Right ventricle myocardium inferior (tissue), 1 donor: ENCODE measurements around the gene SOCS3. TPM values are rescaled to one million over a fixed set of nuclear protein-coding genes. Genes with fewer than 3 reads are reported as not detected.

Experiments used
- ATAC-seq: fragments of 200-7000 bp; cut with Tn5 transposase; one replicate; pipeline ENCODE4 v1.9.1; 2020; ENCODE audit warnings: mild to moderate bottlenecking, moderate library complexity
- DNase-seq: peaks from one replicate; pipeline ENCODE4 v3.0.0; 2021; ENCODE audit errors: missing footprints
- intact Hi-C: fragments of 100-400 bp; cut with DNase I; formaldehyde crosslinking; loops from one replicate; pipeline ENCODE4 v1.11.0; 2022
- long read RNA-seq: library from polyadenylated mRNA; unstranded; transcript quantifications from one replicate; pipeline ENCODE4 v2.0.0, GENCODE V29; 2021
- total RNA-seq: library from RNA; stranded (reverse); fragmentation: NEBNext Ultra II Directional; extraction: Animal tissue kit (Norgen Biotek cat#: 25700); gene quantifications from one replicate; pipeline ENCODE4 v1.2.1, GENCODE V29; 2021
- donor health status: DM: no; HTN: yes; CAD: no; lungs with severe emphysema.

Gene SOCS3
- 12.2 TPM for total RNA-seq
- long read RNA-seq, transcript SOCS3-201 (2 exons, 2,734 nt), result major isoform, 46 of 54 reads
- long read RNA-seq, partial matches to known transcripts, result 0 of 54 reads
- long read RNA-seq, other reads (novel, unspliced or antisense), result 8 of 54 reads

DNA sequence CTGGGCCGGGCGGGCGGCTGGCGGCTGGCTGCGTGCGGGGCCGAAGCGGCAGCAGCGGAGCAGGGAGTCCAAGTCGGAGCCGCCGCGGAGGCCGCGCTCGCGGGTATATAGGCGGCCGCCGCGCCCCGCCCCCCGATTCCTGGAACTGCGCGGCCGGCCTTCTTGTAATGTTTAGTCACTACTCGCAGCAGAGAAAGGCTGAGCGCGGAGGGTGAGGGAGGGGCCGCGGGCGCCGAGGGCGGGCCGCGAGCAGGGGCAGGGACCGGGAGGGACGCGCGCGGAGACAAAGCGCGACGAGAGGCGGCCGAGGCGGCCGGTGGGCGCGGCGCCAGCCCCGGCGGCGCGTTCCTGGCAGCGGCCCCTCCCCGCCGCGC is at the start of gene SOCS3:
Gene SOCS3, minus strand, starts transcription at position 81 of the 374 bp plus-strand sequence. CDS start 982 bp downstream, outside the sequence.
- DNase-seq (peak; percentile 98), ATAC-seq (peak; percentile 90)
- intact Hi-C loops, result loop anchor here (1.0 to 2.0 kb wide), 4 partner anchors 17 to 68 kb away; no protein-coding TSS in a partner anchor

GRCh38 chr17:78409191-78409928 is 49.5 kb upstream of the SOCS3 start:
- no peak for DNase-seq
- intact Hi-C loops, result no loop called here
- ATAC-seq, result no peak

DNA sequence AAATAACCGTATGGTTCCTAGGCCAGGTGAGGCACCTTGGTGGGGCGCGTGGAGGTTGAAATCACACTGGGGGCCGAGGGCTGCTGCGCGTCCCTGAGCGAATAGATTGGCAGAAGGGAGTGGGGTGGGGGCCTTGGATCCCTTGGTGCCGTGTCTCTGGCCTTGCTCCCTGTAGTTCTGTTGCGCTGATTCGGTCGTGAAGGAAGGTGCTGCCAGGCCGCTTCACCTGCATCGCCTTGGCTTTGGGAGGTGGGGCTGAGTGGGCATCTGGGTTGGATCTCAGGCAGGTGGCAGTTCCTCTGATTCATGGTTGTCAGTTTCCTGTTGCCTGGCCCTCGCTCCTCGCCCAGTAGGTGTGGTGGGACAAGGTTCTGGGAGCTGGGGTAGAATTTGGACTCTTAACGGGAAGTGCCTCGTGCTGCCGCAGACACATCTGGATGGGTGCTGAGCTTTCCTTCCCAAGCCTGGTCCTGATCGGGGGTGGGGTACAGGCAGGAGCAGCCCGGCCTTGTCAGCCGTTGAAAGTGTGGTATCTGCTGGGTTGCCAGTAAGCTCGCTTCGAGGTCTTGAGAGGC is 48.7 kb upstream of the SOCS3 start:
- intact Hi-C loops, result no loop called here
- no peak for ATAC-seq
- peak; percentile 45 for DNase-seq

- DNase-seq, result peak; percentile 9
- ATAC-seq, result no peak
- intact Hi-C loops, result no loop called here
These were observed 47.6 kb upstream of the SOCS3 start for GRCh38 chr17:78407387-78408000.

DNA sequence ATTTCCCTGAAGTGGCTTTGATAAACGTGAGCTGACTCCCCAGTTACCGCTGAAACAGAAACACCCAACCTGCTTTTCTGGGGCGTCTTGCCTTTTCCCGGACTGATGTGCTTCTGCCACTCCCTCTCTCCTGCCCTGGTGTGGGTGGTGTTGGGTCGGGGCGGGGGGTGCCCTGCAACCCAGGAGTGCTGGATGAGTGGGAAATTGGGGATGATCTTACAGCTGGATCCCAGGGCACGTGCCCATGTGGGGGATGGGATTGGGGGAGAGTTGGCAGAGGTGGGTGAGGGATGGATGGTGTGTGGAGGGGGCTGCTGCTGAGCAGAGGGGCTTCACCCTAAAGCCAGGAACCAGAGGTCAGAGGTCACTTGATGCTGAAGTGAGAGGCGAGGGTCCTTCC is 47.0 kb upstream of the SOCS3 start:
- peak; percentile 0 for DNase-seq
- intact Hi-C loops, result no loop called here
- no peak for ATAC-seq

GRCh38 chr17:78406396-78406795 is 46.5 kb upstream of the SOCS3 start:
- intact Hi-C loops, result no loop called here
- DNase-seq, result no peak
- no peak for ATAC-seq

GRCh38 chr17:78403822-78404221 is 43.9 kb upstream of the SOCS3 start:
- intact Hi-C loops, result no loop called here
- DNase-seq (peak; percentile 34), ATAC-seq (no peak)

- DNase-seq (peak; percentile 27), ATAC-seq (no peak)
- intact Hi-C loops, result no loop called here
These were observed 42.0 kb upstream of the SOCS3 start for GRCh38 chr17:78401891-78402290.

- intact Hi-C loops, result no loop called here
- ATAC-seq (no peak), DNase-seq (peak; percentile 41)
These were observed 41.4 kb upstream of the SOCS3 start for GRCh38 chr17:78401246-78401645.

DNA sequence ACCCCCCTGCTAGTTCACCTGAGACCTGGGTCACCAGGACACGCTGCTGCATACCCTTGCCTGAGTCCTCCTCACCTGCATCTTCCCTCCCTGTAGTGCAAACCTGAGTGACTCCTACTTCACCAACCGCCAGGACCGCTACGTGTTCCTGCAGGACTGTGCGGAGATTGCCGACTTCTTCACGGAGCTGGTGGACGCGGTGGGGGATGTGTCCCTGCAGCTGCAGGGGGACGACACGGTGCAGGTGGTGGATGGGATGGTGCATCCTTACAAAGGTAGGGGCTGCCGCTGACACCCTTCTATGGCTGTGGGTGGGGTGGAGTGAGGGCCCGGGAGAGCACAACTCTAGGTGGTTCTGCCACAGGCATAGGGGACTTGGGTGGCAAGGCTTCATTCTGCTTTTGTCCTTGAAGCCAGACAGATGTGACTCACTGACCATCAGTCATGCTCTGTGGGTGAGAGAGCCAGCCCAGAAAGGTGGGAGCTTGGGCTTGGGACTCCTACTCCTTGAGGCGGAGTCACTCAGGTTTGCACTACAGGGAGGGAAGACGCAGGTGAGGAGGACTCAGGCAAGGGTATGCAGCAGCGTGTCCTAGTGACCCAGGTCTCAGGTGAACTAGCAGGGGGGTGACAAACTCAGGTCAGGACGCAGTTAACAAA is 40.8 kb upstream of the SOCS3 start:
- ATAC-seq (no peak), DNase-seq (peak; percentile 60)
- intact Hi-C loops, result no loop called here

DNA sequence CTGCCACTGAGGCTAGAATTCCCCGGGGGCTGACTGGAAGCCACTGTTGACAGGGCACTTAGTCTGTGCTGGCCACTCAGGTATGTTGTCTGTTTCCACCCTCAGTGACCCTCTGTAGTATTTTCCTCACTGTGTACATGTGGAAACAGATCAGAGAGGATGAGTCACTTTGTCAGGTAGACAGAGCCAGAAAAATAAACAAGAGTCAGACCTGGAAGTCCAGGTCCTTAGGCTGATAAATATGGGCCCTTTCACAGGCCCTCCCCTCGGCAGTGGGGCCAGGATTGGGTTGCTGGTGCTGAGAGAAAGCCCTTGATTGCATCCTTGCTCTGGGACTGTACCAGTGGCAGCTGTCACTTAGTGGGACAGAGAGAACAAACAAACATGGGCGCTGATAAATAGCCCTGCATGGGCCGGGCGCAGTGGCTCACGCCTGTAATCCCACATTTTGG is 39.8 kb upstream of the SOCS3 start:
- no peak for ATAC-seq
- intact Hi-C loops, result no loop called here
- DNase-seq, result peak; percentile 57

GRCh38 chr17:78399028-78399692 is 39.3 kb upstream of the SOCS3 start:
- intact Hi-C loops, result no loop called here
- DNase-seq, result peak; percentile 53
- ATAC-seq, result no peak

GRCh38 chr17:78398390-78398789 is 38.5 kb upstream of the SOCS3 start:
- ATAC-seq, result no peak
- DNase-seq, result peak; percentile 33
- intact Hi-C loops, result no loop called here

DNA sequence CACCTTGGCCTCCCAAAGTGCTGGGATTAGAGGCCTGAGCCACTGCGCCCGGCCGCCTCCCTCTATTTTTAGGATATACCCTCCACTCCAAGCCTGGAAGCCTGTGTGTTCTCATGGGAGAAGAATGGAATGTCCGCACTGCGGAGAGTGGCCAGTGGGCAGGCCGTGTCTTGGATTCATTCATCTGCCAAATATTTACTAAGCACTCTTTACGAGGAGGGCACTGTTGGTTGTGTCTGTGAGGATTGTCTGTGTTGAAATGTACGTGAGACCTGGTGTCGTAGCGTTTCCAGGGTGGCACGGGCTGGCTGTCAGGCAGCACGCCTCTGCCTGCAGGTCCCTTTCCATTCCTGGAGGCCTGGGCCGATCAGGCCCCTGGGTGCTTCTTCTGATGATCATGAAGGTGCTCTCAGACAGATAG is 37.8 kb upstream of the SOCS3 start:
- DNase-seq (peak; percentile 79), ATAC-seq (peak; percentile 94)
- intact Hi-C loops, result no loop called here

- peak; percentile 64 for ATAC-seq
- peak; percentile 72 for DNase-seq
- intact Hi-C loops, result no loop called here
These were observed 36.8 kb upstream of the SOCS3 start for GRCh38 chr17:78396441-78397337.

- peak; percentile 26 for DNase-seq
- intact Hi-C loops, result no loop called here
- no peak for ATAC-seq
These were observed 35.3 kb upstream of the SOCS3 start for GRCh38 chr17:78395155-78395554.

GRCh38 chr17:78394209-78394608 is 34.3 kb upstream of the SOCS3 start:
- no peak for ATAC-seq

DNA sequence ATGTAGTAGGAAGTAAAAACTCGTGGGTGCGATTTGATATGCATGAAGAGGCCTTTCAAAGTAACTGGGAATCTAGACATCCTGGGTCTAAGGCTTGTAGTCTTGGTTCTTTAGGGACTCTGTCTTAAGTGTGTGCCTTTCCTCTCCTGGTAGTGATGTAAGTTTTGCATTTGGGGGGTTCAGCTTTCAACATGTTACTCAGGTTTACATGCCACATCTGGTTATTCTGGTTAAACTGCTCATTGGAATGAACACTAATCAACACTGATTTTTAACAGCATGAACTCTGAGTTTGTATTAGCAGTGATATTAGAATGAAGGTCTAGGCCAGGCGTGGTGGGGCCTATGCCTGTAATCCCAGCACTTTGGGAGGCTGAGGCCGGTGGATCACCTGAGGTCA is 33.7 kb upstream of the SOCS3 start:
- DNase-seq, result no peak
- ATAC-seq, result no peak
- intact Hi-C loops, result no loop called here

More at GRCh38 chr17:78394209-78394608, 34.3 kb upstream of the SOCS3 start:
- intact Hi-C loops, result no loop called here
- DNase-seq, result no peak
